GM11168 (cell line): Measurements from ENCODE around the gene TNPO1.

Source experiments
- in situ Hi-C: fragments of 300-500 bp; cut with MboI; formaldehyde crosslinking; loops from one replicate; pipeline ENCODE4 v1.12.0; 2022; ENCODE audit warnings: low sequenced_read_pairs; ENCODE audit not compliant: unreplicated experiment

TNPO1 gene

GRCh38 chr5:72817076-72817481, 618 bp downstream of the TNPO1 start:
- in situ Hi-C loops, result loop anchor here (10.0 kb wide), 1 partner anchor 202 kb away; no protein-coding TSS in a partner anchor

GRCh38 chr5:72817671-72818266, 1.3 kb downstream of the TNPO1 start:
- in situ Hi-C loops, result loop anchor here (10.0 kb wide), 1 partner anchor 203 kb away; no protein-coding TSS in a partner anchor

- in situ Hi-C loops, result loop anchor here (10.0 kb wide), 1 partner anchor 204 kb away; no protein-coding TSS in a partner anchor
These were observed 2.5 kb downstream of the TNPO1 start for GRCh38 chr5:72818866-72819534.

GRCh38 chr5:72821776-72822175, 5.3 kb downstream of the TNPO1 start:
- in situ Hi-C loops, result no loop called here

- in situ Hi-C loops, result no loop called here
These were observed 6.5 kb downstream of the TNPO1 start for GRCh38 chr5:72822944-72823343.

GRCh38 chr5:72829707-72830106, 13.2 kb downstream of the TNPO1 start:
- in situ Hi-C loops, result no loop called here

GRCh38 chr5:72830362-72830761, 13.9 kb downstream of the TNPO1 start:
- in situ Hi-C loops, result no loop called here

- in situ Hi-C loops, result no loop called here
These were observed 15.2 kb downstream of the TNPO1 start for GRCh38 chr5:72831685-72832084.

- in situ Hi-C loops, result no loop called here
These were observed 18.5 kb downstream of the TNPO1 start for GRCh38 chr5:72834924-72835323.

GRCh38 chr5:72835633-72836032, 19.2 kb downstream of the TNPO1 start:
- in situ Hi-C loops, result no loop called here

GRCh38 chr5:72836810-72837209, 20.3 kb downstream of the TNPO1 start:
- in situ Hi-C loops, result no loop called here

GRCh38 chr5:72837524-72838096, 21.1 kb downstream of the TNPO1 start:
- in situ Hi-C loops, result no loop called here

- in situ Hi-C loops, result loop anchor here (10.0 kb wide), 2 partner anchors 225 to 485 kb away; no protein-coding TSS in a partner anchor
These were observed 23.6 kb downstream of the TNPO1 start for GRCh38 chr5:72840041-72840440.

- in situ Hi-C loops, result loop anchor here (10.0 kb wide), 2 partner anchors 227 to 487 kb away; no protein-coding TSS in a partner anchor
These were observed 25.5 kb downstream of the TNPO1 start for GRCh38 chr5:72841756-72842535.

GRCh38 chr5:72842816-72843215, 26.4 kb downstream of the TNPO1 start:
- in situ Hi-C loops, result loop anchor here (10.0 kb wide), 2 partner anchors 228 to 488 kb away; no protein-coding TSS in a partner anchor

- in situ Hi-C loops, result loop anchor here (10.0 kb wide), 2 partner anchors 229 to 489 kb away; no protein-coding TSS in a partner anchor
These were observed 27.8 kb downstream of the TNPO1 start for GRCh38 chr5:72844218-72844603.

- in situ Hi-C loops, result loop anchor here (10.0 kb wide), 2 partner anchors 231 to 491 kb away; no protein-coding TSS in a partner anchor
These were observed 29.4 kb downstream of the TNPO1 start for GRCh38 chr5:72845889-72846288.

GRCh38 chr5:72846483-72846882, 30.0 kb downstream of the TNPO1 start:
- in situ Hi-C loops, result loop anchor here (10.0 kb wide), 2 partner anchors 232 to 492 kb away; no protein-coding TSS in a partner anchor

GRCh38 chr5:72847439-72847838, 31.0 kb downstream of the TNPO1 start:
- in situ Hi-C loops, result loop anchor here (10.0 kb wide), 2 partner anchors 233 to 493 kb away; no protein-coding TSS in a partner anchor

GRCh38 chr5:72847989-72848473, 31.6 kb downstream of the TNPO1 start:
- in situ Hi-C loops, result loop anchor here (10.0 kb wide), 2 partner anchors 233 to 493 kb away; no protein-coding TSS in a partner anchor
